Ovary (tissue), 9 donors: Measurements from ENCODE around the gene DGAT2L6. TPM values are rescaled to one million over a fixed set of nuclear protein-coding genes. Genes with fewer than 3 reads are reported as not detected.

Experiments used
- DNase-seq, 5 donors: peaks; one replicate each; pipeline ENCODE4 v3.0.0-alpha.2; 2019 to 2020
- H3K27ac ChIP-seq, 2 donors: fragments of 200-600 bp; one replicate each; pipeline versions ENCODE4 v1.5.1 to v1.8.0; 2019 to 2022
- H3K27me3 ChIP-seq: fragments of 200-600 bp; one replicate; pipeline ENCODE4 v1.8.0; 2022
- H3K36me3 ChIP-seq: fragments of 200-600 bp; sonication (generic); one replicate; pipeline ENCODE4 v1.5.1; 2019
- H3K4me1 ChIP-seq: one replicate; pipeline ENCODE4 v1.8.1; 2013; ENCODE audit warnings: mild to moderate bottlenecking, moderate library complexity; ENCODE audit not compliant: insufficient read depth
- H3K4me3 ChIP-seq: fragments of 200-600 bp; sonication (generic); one replicate; pipeline ENCODE4 v1.5.1; 2017
- H3K9me3 ChIP-seq, 2 donors: fragments of 200-600 bp in 1 of 2; sonication (generic) in 1 of 2; one replicate each; pipeline versions ENCODE4 v1.5.1 to v1.8.1; 2013 to 2019; ENCODE audit warnings: mild to moderate bottlenecking in 1 of 2, moderate library complexity in 1 of 2
- EP300 ChIP-seq: sonication (generic); formaldehyde crosslinking; IDR thresholded peaks from one replicate; pipeline ENCODE4 v1.6.1; 2017; ENCODE audit warnings: antibody characterized with exemption
- POLR2A ChIP-seq: fragments of 450-650 bp; IDR thresholded peaks from one replicate; pipeline ENCODE4 v1.6.1; 2017; ENCODE audit warnings: antibody characterized with exemption, mild to moderate bottlenecking, moderate library complexity
- WGBS, 3 donors: extraction: QIAGEN DNeasy Blood & Tissue Kit in 1 of 3; methylation state at CpG; one replicate each; pipeline versions ENCODE4 v1.1.5 to v1.1.7; 2013 to 2017; 5-methylcytosine and 5-hydroxymethylcytosine counted together
- intact Hi-C, 4 donors: fragments of 100-400 bp; cut with DNase I; formaldehyde crosslinking; loops; one replicate each; pipeline versions ENCODE4 v1.11.0 to v1.15.1; 2022 to 2023
- polyA plus RNA-seq, 2 donors: library from polyadenylated mRNA; stranded (reverse); fragments of 200-250 nt in 1 of 2; fragments of 350-450 nt in 1 of 2; fragmentation: Illumina TruSeq in 1 of 2; extraction: RNeasy Lipid Tissue Mini Kit (QIAGEN cat#74804) in 1 of 2; gene quantifications; one replicate each; pipeline ENCODE4 v1.2.3, GENCODE V29; 2013 to 2014
- total RNA-seq, 7 donors: library from RNA; depleted of rRNA in 2 of 7; stranded (reverse); fragments of >200 nt in 2 of 7; fragmentation: NEBNext Ultra II Directional in 3 of 7; extraction: Animal tissue kit (Norgen Biotek cat#: 25700) in 3 of 7; gene quantifications; one replicate each; pipeline versions ENCODE4 v1.1.0 to v1.2.4, GENCODE V29; 2016 to 2023
- TF ChIP-seq, protein P1 (sequence below), 3 donors: fragments of 450-650 bp in 2 of 3; fragments of 200-600 bp in 1 of 3; IDR thresholded peaks; one replicate each; pipeline versions ENCODE4 v1.5.1 to v1.8.0; 2016 to 2022; ENCODE audit warnings: antibody characterized with exemption in 3 of 3, mild to moderate bottlenecking in 1 of 3
- donor health status: DM: no; HTN: no; CAD: no; lungs with moderate emphysema.
- donor health status: DM: no; HTN: no; CAD: no.
- donor health status: Bipolar disorder and iron deficiency.
- donor health status: DM: yes; HTN: yes; CAD: no.
- donor health status: DM: no; HTN: no; CAD: no.
- donor health status: DM: yes; HTN: yes; CAD: no.

DGAT2L6 gene
- total and polyA plus RNA-seq, 9 donors, result not detected

DNA sequence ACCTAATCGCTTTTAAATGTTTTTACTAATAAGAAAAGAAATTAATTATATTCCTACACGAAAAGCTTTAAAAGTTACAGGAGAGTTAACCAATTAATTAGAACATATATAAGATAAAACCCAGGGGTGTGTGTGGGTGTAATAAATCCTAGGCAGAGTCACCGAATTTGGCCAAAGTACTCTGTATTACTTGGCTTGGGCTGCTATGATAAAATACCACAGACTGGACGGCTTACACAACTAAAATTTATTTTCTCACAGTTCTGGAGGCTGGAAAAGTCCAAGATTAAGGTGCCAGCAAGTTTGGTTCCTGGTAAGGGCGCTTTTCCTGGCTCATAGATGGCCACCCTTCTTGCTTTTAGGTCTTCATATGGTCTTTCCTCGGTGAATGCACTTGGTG is 67.6 kb downstream of the DGAT2L6 start:
- intact Hi-C loops, result no loop called here
- H3K27me3 ChIP-seq, result no peaks in the 10 kb centered on the region
- TF ChIP-seq, protein P1, sequence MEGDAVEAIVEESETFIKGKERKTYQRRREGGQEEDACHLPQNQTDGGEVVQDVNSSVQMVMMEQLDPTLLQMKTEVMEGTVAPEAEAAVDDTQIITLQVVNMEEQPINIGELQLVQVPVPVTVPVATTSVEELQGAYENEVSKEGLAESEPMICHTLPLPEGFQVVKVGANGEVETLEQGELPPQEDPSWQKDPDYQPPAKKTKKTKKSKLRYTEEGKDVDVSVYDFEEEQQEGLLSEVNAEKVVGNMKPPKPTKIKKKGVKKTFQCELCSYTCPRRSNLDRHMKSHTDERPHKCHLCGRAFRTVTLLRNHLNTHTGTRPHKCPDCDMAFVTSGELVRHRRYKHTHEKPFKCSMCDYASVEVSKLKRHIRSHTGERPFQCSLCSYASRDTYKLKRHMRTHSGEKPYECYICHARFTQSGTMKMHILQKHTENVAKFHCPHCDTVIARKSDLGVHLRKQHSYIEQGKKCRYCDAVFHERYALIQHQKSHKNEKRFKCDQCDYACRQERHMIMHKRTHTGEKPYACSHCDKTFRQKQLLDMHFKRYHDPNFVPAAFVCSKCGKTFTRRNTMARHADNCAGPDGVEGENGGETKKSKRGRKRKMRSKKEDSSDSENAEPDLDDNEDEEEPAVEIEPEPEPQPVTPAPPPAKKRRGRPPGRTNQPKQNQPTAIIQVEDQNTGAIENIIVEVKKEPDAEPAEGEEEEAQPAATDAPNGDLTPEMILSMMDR (IDR thresholded peaks at IDR 0.05), result no peak
- TF ChIP-seq POLR2A (no peak), EP300 (no peak)
- peaks cover 2% of the 10 kb centered on the region for H3K36me3 ChIP-seq
- no peaks in the 10 kb centered on the region for H3K4me1 ChIP-seq
- no peak for DNase-seq
- H3K4me3 ChIP-seq, result no peak overlapping the region
- no peak overlapping the region for H3K27ac ChIP-seq
- 45 to 49% (median 47%) methylated on average over 6 of the region's 6 CpGs for WGBS, 3 donors
- no peaks in the 10 kb centered on the region for H3K9me3 ChIP-seq

DNA sequence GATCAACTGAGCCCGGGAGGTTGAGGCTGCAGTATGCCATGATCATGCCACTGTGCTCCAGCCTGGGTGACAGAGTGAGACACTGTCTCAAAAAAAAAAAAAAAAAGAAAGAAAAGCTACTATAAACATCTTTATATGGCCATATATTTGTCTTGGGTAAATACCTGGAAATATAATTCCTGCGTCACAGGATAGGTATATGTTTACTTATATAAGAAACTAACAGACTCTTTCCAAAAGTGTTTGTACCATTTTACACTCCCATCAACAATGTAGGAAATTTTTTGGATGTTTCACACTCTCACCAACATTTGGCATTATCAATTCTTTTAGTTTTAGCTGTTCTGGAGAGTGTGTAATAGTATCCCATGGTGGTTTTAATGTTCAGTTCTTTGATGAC is 70.0 kb downstream of the DGAT2L6 start:
- no peaks in the 10 kb centered on the region for H3K9me3 ChIP-seq
- no peak for TF ChIP-seq POLR2A
- no peaks in the 10 kb centered on the region for H3K27me3 ChIP-seq
- intact Hi-C loops, result no loop called here
- H3K27ac ChIP-seq, result no peak overlapping the region
- no peak overlapping the region for H3K4me3 ChIP-seq
- no peak for DNase-seq
- WGBS, 3 donors, result 76 to 90% (median 90%) methylated on average over 2 of the region's 2 CpGs
- H3K4me1 ChIP-seq, result no peaks in the 10 kb centered on the region
- H3K36me3 ChIP-seq, result peaks cover 2% of the 10 kb centered on the region

DNA sequence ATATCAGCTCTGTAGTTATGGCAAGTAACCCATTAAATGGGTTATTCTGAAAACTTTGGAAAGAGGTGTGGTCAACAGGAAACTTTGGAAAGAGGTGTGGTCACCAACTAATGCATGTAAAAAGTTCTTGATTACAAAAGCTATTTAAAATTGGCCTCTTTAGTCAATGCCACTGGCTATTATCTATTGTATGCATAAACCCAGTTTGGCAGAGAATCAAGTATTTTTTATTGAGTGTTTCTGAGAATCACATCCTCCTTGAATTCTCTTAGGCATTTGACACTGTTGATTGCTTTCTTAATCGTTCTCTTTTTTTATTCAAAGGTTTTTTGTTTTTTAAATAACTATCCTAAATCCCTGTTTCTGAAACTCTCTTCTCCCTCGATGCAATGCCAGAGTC is 75.2 kb downstream of the DGAT2L6 start:
- no peak for DNase-seq
- intact Hi-C loops, result no loop called here
- H3K36me3 ChIP-seq, result no peaks in the 10 kb centered on the region
- H3K4me1 ChIP-seq, result no peaks in the 10 kb centered on the region
- no peaks in the 10 kb centered on the region for H3K9me3 ChIP-seq
- TF ChIP-seq, protein P1 (IDR thresholded peaks at IDR 0.05), result no peak
- no peak for TF ChIP-seq EP300
- TF ChIP-seq POLR2A, result no peak
- H3K4me3 ChIP-seq, result no peak overlapping the region
- no peaks in the 10 kb centered on the region for H3K27me3 ChIP-seq
- no peak overlapping the region for H3K27ac ChIP-seq
- 45 to 59% (median 48%) methylated on average over 2 of the region's 2 CpGs for WGBS, 3 donors

DNA sequence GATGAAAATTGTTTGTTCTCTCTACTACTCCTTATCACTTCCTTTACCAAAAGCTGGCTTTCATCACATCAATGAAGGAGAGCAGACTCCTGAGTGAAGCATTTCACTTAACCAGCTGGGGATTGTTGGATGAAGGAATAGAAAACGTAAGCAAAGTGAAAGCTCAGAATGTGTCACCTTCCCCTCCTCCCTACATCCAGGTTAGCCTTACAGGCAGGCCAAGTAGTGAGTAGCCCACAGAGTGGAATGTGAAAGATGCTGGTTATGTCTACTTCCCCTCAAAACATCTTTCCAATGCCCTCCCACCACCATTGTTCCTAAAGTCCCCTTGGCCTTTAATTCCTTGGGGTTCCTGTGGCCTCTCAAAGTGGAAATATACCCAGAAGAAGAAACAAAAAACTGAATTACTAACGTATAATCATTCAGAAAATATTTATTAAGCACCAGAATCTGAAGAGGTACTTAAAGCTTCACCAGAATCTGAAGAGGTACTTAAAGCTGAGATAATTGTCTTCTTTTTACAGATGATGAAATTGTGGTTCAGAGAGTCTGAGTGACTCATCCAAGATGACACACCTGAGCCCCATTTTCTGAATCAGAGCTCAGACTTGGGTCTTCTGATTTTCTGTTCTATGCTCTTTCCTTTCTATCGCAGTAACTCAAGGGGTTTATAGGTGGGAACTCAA is 76.2 kb downstream of the DGAT2L6 start:
- H3K9me3 ChIP-seq, result no peaks in the 10 kb centered on the region
- no peaks in the 10 kb centered on the region for H3K4me1 ChIP-seq
- no peaks in the 10 kb centered on the region for H3K27me3 ChIP-seq
- intact Hi-C loops, result no loop called here
- H3K27ac ChIP-seq, result no peak overlapping the region
- no peaks in the 10 kb centered on the region for H3K36me3 ChIP-seq
- DNase-seq, result no peak
- TF ChIP-seq, protein P1 (IDR thresholded peaks at IDR 0.05), result no peak
- TF ChIP-seq POLR2A (no peak), EP300 (no peak)
- no peak overlapping the region for H3K4me3 ChIP-seq
- 62 to 74% (median 67%) methylated on average over 3 of the region's 3 CpGs for WGBS, 3 donors

DNA sequence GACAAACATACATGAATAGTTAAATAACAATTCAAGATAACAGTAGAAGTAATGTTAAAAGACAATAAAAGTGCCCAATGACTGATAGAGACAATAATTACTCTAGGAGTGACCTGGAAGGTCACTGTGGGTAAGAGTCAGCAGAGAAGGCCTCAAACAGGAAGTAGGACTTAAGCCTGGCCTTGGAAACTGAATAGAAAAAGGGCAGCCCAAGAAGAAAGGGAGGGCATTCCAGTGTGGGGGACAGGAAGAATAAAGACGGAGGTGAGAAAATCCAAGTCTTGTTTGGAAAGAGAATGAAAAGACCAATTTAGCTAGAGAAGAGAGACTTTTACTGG is 76.7 kb downstream of the DGAT2L6 start:
- H3K27ac ChIP-seq, result no peak overlapping the region
- H3K4me3 ChIP-seq, result no peak overlapping the region
- DNase-seq, result no peak
- no peaks in the 10 kb centered on the region for H3K9me3 ChIP-seq
- WGBS, 3 donors, result 61 to 84% (median 79%) methylated on average over 1 of the region's 1 CpG
- intact Hi-C loops, result no loop called here
- TF ChIP-seq EP300 (no peak), POLR2A (no peak)
- TF ChIP-seq, protein P1 (IDR thresholded peaks at IDR 0.05), result no peak
- no peaks in the 10 kb centered on the region for H3K27me3 ChIP-seq
- no peaks in the 10 kb centered on the region for H3K36me3 ChIP-seq
- no peaks in the 10 kb centered on the region for H3K4me1 ChIP-seq
